NCI-H446 (cell line): Measurements from ENCODE around the gene RBMS1.

Experiments used
- DNase-seq, 2 experiments: peaks; one replicate each; lab custom pipeline; 2025; lab: John Stamatoyannopoulos, UW

The RBMS1 gene

DNA sequence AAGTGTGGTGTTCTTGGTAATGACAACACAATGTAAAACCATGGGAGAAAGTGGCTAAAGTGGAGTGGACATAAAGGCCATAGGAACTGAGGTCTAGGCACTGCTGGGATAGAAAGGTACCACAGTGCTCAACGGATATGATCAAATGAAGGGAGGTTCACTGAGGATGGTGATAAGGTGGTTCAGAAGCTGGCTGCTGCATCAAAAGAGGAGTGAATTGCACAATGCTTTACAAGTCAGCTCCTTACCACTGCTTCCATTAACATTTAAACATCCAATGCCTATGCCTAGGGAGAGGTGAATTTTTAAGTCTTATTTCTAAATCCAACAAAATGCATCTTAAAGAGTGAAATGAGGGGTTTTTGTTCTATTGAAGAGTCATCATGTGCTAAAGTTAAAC is 193.4 kb downstream of the RBMS1 start:
- DNase-seq, result no peak

DNA sequence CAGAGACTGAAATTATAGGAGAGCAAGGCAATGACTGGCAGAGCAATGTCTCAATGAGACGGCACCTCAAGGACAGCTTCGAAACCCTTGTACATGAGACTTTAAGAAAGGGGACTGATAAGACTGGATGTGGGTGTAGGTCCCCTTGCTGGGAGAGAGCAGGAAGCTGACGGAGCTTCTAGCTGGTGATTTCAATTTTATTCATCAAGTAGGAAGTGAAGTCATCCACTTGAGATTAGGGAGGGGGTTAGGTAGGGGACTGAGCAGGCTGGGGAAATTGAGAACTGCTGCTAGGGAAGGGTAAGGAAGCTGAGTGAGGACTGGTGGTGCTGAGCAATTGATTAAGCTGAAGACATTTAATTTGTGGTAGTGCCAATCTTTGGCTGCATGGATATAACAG is 194.1 kb downstream of the RBMS1 start:
- DNase-seq, result no peak

DNA sequence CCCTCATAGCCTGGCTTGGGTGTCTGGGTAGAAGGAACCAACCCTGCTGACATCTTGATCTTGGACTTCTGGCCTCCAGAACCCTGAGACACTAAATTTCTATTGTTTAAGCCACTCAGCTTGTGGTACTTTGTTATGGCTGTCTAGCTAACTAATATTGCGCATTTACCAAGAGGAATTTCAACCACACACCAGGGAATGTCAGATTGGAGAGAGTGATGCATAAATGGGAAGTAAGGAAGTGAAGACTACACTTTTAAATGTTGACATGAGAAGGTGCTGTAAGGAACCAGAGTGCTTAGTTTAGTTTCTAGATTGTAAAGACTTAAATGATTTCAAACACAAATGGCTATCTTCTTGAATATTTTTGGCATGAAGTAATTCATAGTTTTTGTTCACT is 194.6 kb downstream of the RBMS1 start:
- DNase-seq, result no peak

DNA sequence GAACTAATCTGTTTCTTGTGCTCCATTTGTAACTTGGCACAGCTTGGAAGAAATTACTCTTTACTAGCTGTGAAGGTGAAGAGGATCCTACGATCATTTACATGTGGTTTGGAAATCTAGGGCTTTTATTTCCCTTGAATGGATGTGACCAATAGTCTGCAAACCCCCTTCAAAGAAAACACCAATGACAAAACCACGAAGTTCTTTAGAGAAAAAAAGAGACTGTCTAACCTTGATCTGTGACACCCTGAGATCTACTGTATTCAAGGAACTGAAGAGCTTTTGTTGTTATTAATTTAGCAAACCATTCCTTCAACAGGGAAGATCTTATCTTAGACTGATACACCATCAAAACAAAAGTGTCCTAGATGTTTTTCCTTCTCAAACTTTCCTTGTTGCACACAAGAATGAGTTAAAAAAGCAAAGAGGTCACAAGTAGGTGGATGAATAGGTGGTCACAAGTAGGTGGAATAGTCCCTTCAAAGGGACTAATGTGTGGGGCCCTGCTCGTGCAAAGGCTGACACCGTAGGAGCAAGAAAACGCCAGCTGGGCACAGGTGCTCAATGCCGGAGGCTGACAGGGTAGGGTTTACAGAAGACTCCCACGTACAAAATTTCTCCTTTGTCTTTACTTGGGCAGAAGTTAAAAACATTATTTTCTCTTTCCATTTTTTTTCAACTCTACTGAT is 197.9 kb downstream of the RBMS1 start:
- DNase-seq, result no peak

DNA sequence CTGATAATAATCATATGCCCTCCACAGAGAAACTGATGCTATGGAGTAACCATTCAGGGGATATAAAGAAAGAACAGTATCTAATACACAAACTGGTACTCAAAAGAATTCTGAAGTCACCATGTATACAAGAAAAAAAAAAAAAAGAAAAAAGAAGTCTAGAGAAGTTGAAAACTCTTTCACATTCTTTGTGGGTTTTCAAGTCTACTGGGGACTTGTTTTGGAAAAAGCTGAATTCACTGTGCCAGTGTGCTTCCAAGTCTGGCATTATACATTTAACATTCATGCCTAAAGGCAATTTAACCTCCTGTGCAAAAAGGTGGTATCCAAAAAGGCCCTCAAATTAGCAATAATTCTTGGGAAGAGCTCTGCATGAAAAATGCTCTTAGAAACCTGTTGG is 198.7 kb downstream of the RBMS1 start:
- no peak for DNase-seq

DNA sequence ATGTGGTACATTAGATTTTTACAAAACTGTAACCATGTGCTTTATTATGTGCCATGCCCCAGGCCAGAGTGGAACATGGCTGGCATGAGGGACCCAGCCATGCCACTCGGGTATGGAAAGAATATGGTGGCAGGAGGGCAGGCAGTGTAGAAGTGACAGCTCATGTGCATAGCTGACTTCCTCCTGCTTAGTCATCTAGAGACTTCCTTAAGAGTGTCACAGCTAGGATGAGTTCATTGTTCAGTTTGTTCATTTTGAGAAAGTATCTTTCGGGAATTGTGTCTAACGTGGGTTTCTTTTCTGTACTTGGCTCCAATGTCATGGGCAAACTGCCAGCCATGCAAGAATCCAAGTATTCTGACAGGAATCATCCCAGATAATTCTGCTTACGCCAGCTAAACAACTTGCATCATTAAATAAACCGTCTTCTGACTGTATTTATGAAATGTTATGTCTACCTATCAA is 199.2 kb downstream of the RBMS1 start:
- DNase-seq, result peak; percentile 36 to 57

GRCh38 chr2:160293391-160294091 is 200.1 kb downstream of the RBMS1 start:
- DNase-seq, result no peak

- DNase-seq, result no peak
These were observed 201.4 kb downstream of the RBMS1 start for GRCh38 chr2:160292225-160292624.

DNA sequence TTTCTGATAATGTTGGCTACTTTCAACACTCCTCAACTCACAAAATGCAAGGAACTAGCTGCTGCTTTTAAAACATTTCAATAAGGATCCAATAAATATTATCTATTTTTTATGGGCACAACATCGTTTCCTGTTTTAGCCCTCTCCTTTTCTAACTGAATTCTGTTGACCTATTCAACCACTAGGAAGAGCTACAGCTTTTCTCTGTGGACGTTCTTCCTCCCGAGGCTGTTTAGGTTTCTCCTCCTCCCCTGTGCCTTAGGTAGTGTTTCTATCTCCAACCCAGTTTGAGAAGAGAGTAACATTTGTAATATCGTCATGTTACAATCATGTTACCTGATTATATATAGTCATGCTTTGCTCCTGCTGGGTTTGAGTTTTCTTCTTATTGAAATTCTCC is 202.2 kb downstream of the RBMS1 start:
- DNase-seq, result no peak

GRCh38 chr2:160290598-160290997 is 203.0 kb downstream of the RBMS1 start:
- DNase-seq, result no peak

- DNase-seq, result no peak
These were observed 203.8 kb downstream of the RBMS1 start for GRCh38 chr2:160289831-160290230.

GRCh38 chr2:160289126-160289525 is 204.5 kb downstream of the RBMS1 start:
- DNase-seq, result no peak

- no peak for DNase-seq
These were observed 205.3 kb downstream of the RBMS1 start for GRCh38 chr2:160288324-160288723.

GRCh38 chr2:160287476-160287875 is 206.1 kb downstream of the RBMS1 start:
- no peak for DNase-seq

- no peak for DNase-seq
These were observed 207.1 kb downstream of the RBMS1 start for GRCh38 chr2:160286551-160286950.

DNA sequence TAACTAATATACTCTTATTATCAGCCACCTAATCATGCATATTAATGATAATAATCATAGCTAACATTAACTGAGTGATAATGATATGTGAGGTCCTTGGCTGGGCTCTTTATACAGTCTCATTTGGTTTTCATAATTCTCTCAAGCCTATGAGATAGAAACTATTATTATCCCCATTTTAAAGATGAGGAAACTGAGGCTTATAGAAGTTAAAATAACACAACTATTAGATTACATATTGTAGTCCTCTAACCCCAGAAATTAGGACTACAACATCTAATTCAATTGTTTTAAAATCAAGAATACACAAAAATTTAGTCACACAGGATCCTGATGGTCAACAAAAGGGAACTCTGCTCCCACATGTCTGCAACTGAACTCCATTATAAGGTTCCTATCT is 209.9 kb downstream of the RBMS1 start:
- DNase-seq, result no peak

- DNase-seq, result no peak
These were observed 211.5 kb downstream of the RBMS1 start for GRCh38 chr2:160282063-160282580.

GRCh38 chr2:160281213-160281612 is 212.4 kb downstream of the RBMS1 start:
- no peak for DNase-seq

- no peak for DNase-seq
These were observed 213.7 kb downstream of the RBMS1 start for GRCh38 chr2:160279813-160280465.

GRCh38 chr2:160278879-160279177 is 214.8 kb downstream of the RBMS1 start:
- DNase-seq, result peak in 1 of 2 experiments; percentile 6

DNA sequence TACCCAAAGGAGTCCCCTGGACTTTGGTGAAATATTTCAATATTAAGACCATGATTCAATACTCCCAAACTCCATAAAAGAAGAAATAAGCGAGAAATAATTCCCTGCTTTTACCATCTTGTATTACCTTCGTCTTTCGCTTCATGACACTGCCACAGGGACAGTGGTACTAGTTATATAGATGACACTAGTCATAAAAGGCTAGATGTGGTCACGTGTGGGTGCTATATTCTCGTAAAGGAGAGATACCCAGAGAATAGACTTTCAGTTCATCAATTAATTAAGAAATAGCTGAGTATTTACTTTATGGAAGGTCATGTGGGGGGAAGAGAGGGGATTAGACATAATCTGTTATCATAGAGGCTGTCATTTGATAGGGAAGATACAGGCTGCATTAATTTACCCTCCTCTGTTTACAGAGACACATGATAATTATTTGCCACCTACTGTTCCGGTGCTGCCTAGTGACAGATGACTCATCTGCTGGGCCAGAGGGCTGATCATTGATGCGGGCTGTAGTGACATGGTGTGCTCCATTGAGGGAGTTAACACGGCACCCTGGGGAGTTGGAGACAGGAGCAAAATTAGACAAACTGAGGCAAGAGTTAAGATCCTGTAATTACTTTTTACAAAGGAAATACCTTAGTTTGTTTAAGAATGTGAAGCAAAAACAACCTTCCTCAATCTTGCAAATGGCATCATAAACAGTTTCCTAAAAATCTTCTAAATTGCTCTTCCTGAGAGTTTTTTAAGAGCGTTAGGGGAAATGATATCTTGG is 215.3 kb downstream of the RBMS1 start:
- DNase-seq, result no peak

DNA sequence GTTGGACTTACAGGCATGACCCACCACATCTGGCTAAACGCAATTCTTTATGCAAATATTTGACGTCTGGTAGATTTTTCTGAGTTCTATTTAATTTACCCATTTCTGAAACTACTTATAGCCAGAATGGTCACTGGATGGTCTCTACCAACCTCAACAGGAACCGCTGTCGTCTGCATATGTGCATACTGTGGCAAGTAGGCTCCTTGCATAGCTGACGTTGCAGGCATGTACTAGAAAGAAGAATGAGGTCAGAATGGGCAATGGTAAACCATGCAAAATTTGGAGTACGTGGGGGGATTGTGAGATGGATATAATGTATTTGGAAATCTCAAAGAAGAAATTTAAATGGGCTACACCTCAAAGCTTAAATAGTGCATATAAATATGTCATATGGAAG is 216.5 kb downstream of the RBMS1 start:
- no peak for DNase-seq
